K562 (cell line): ENCODE measurements around the gene DLK1.

Source experiments
- C11orf30 ChIP-seq: fragments of 450-650 bp; IDR thresholded peaks from 2 replicates; pipeline ENCODE4 v1.6.1; 2016; ENCODE audit warnings: low read depth, mild to moderate bottlenecking
- CTCF ChIP-seq, 3 experiments: IDR thresholded peaks in 2 of 3; conservative IDR thresholded peaks in 1 of 3; 2 replicates each; pipeline ENCODE4 v1.5.1; 2011 to 2012; ENCODE audit warnings: low read length in 3 of 3, mild to moderate bottlenecking in 3 of 3, control low read depth in 2 of 3, improper control_type of control experiment in 1 of 3, inconsistent platforms in 1 of 3, low read depth in 1 of 3, mixed read lengths in 1 of 3, moderate library complexity in 1 of 3; ENCODE audit not compliant: insufficient read depth in 2 of 3
- FOXA1 ChIP-seq: fragments of 450-650 bp; IDR thresholded peaks from 2 replicates; pipeline ENCODE4 v1.6.1; 2016; ENCODE audit warnings: mild to moderate bottlenecking, borderline replicate concordance
- JUND ChIP-seq, 2 experiments: IDR thresholded peaks; 2 replicates in 1 of 2; 3 replicates in 1 of 2; pipeline ENCODE4 v1.6.1; 2011; ENCODE audit warnings: borderline replicate concordance in 2 of 2, low read depth in 2 of 2, low read length in 2 of 2, improper control_type of control experiment in 1 of 2, missing biosample characterization in 1 of 2, missing genetic modification characterization in 1 of 2, missing genetic modification reagents in 1 of 2
- MECOM ChIP-seq: fragments of 250-450 bp; sonication (Bioruptor Pico); IDR thresholded peaks from 2 replicates; pipeline ENCODE4 v1.8.0; 2022; ENCODE audit warnings: inconsistent platforms
- ZFPM2 ChIP-seq: fragments of 250-450 bp; sonication (Bioruptor Pico); IDR thresholded peaks from 2 replicates; pipeline ENCODE4 v1.5.1; 2022; ENCODE audit warnings: mild to moderate bottlenecking
- ZKSCAN1 ChIP-seq: fragments of 150-350 bp; IDR thresholded peaks from 2 replicates; pipeline ENCODE4 v1.6.1; 2016; ENCODE audit warnings: low read depth, low read length
- ZNF830 ChIP-seq: fragments of 250-450 bp; sonication (Bioruptor Pico); IDR thresholded peaks from 2 replicates; pipeline ENCODE4 v1.5.0; 2021; ENCODE audit warnings: mild to moderate bottlenecking

GRCh38 chr14:100677554-100678468 is 48.9 kb upstream of the DLK1 start:
- TF ChIP-seq C11orf30 (no peak), MECOM (no peak), JUND (IDR thresholded peaks at IDR 0.05; ENCODE audit: borderline replicate concordance, low read depth, low read length) (no peak), JUND (tag; IDR thresholded peaks at IDR 0.05; ENCODE audit: borderline replicate concordance, low read depth, low read length) (no peak; the same call in 2 of the 3 replicates), FOXA1 (no peak), ZKSCAN1 (no peak), ZFPM2 (CRISPR knock-in tag) (no peak), CTCF (IDR thresholded peaks at IDR 0.05 in 2 of 3, conservative IDR thresholded peaks at IDR 0.05 in 1 of 3; ENCODE audit: insufficient read depth in 2 of 3, low read depth in 1 of 3, low read length in 3 of 3) (no peak), ZNF830 (CRISPR knock-in tag) (no peak)
